Measurements from ENCODE around the gene FER1L5.

The FER1L5 gene

DNA sequence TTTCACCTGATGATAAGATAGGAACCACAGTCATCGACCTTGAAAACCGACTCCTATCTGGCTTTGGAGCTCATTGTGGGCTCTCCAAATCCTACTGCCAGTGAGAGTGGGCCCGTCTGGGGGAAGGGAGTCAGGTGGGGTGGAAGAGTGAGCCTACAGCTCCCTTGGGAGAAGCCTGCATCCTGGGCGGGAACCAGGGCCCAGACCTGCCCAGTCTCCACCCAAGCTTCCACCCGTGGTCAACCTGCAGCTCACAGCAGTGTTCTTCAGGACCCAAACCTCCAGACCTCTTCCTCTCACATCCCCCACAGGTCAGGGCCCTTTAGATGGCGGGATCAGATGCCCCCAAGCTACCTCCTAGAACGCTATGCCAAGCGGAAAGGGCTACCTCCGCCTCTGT, 57.1 kb downstream of the FER1L5 start:
- no peak for DNase-seq

DNA sequence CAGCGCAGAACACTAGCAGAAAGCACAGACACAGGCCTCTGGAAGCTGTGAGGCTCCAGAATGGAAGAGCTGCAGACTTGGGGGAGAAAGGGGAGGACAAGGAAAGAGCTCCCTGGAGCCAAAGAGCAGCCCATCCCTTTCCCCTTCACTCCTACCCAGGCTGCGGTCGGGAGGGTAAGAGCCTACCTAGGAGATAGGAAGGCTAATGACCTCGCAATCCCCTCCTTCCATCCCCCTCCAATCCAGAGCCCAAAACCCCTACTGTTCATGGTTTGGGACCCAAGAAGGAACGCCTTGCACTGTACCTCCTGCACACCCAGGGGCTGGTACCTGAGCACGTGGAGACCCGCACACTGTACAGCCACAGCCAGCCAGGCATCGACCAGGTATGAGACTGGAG, 57.5 kb downstream of the FER1L5 start:
- no peak for DNase-seq

DNA sequence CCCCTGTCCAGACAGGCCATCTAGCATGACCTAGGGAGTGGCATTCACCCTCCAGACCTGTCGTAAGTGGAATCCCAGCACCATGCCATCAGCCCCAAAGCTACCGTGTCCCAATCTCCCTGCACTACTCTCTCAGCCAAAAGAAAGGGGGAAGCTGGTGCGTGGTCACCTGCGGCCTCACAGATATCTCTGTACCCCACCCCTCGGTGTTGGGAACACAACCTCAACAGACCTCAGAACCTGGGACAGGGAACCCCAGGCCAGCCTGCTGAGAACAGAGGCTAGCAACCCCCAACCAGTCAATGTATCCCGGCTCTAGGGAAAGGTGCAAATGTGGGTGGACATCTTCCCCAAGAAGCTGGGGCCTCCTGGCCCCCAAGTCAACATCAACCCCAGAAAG, 59.1 kb downstream of the FER1L5 start:
- DNase-seq: no peak

DNA sequence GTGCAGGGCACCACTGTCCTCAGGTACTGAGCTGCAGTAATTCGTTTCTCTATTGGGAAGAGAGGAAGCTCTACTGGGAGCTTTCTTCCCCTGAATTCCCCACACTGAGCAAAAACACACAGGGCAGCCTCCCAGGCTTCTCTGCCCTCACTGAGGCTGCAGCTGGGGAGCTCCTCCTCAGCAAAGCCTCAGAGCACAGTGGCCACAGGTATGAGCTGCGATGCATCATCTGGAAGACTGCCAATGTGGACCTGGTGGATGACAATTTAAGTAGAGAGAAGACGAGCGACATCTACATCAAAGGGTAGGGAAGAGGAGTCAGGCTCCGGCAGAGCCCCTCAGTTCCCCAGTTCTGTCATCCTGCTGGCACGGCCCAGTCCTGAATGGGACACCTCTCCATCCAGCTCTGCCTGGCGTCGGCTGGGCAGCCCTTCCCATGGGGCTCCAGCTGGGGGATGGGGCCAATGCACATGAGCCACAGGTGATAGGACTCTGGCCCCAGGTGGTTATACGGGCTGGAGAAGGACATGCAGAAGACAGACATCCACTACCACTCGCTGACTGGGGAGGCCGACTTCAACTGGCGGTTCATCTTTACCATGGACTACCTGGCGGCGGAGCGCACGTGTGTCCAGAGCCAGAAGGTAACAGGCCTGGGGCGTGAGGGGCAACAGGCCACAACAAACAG, 59.7 kb downstream of the FER1L5 start:
- DNase-seq: no peak

DNA sequence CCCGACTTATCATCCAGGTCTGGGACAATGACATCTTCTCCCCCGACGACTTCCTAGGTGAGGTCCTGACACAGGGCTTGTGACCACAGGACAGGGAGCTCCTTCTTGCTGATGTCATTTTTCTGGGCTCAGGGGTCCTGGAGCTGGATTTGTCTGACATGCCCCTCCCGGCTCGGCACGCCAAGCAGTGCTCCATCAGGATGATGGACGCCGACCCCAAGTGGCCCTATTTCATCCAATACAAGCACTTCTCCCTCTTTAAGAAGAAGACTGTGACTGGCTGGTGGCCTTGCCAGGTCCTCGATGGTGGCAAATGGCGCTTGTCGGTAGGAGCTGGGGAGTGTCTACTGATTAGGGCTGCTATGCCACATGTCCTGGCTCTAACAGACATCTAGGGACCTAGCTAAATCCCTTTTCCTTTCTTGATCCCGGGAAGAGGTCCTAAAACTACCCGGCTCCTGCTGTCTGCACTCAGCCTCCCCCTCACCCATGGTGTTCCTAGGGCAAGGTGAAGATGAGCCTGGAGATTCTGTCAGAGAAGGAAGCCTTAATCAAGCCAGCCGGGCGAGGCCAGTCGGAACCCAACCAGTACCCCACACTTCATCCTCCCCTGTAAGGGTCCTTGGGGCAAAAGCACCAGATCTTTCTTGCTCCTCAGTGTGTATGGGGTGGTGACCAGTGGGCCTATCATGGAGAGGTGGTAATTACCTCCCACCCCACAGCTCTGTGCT, 60.6 kb downstream of the FER1L5 start:
- no peak for DNase-seq

DNA sequence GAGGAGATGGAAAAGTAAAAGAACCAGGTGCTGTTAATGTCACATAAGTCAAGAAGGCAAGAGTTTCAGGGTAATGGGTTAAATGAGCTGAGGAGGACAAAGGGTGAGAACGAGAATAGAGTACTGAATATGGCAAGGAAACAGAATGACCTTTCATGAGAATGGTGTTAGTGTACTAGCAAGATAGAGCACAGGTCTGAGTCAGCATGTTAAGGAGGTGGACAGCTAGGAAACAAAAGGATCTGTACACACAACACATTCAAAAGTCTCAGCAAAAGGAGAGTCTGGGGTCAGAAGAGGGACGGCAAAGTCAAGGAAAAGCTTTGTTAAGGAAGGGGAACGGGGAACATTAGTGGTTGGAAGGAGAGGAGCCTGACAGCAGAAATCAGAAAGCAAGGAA, 68.4 kb downstream of the FER1L5 start:
- no peak for DNase-seq

DNA sequence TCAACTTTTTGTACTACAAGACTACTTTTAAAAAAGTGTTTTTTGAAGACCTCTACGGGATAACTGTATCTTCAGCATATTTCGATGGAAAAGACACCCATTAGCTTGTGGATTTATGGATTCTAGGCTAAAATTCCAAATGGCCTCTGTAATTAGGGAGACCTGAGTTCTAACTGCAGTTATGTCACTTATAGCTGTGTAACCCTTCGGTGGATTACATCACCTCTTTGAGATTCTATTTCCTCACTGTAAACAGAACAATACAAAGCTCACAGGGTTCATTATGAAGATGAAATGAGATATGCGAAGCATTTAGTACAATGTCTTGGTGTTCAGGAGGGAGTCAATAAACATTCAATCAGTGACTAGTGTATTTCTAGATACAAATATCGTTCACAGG, 73.1 kb downstream of the FER1L5 start:
- DNase-seq: no peak

DNA sequence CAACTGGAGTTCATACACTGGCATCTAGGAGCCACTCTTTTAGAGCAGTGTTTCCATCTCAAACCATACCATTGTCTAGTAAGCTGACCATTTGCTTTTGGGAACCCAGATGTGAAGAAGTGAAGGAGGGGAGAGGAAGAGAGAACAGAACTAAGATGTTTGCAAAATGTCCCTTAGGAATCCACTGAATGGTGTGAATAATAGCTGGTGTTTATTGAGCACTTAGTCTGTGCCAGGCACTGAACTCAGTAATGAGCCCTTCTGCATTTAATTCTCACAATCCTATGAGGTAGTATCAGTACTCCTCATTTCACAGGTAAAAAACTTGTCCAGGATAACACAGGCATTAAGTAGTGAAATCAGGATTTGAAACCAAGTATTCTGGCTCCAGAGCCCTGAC, 73.8 kb downstream of the FER1L5 start:
- no peak for DNase-seq

DNA sequence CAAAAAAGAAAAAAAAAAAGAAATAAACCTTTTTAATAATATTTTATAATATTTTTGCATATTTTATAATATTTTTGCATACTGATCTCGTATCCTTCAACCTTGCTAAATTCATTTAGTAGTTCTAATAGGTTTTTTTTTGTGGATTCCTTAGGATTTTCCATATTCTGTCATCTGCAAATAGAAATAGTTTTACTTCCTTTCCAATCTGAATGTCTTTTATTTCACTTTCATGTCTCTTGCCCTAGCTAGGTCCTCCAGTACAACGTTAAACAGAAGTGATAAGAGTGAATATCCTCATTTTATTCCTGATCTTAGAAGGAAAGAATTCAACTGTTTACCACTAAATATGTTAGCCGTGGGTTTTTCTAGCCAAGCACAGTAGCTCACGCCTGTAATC, 83.6 kb downstream of the FER1L5 start:
- DNase-seq: no peak

DNA sequence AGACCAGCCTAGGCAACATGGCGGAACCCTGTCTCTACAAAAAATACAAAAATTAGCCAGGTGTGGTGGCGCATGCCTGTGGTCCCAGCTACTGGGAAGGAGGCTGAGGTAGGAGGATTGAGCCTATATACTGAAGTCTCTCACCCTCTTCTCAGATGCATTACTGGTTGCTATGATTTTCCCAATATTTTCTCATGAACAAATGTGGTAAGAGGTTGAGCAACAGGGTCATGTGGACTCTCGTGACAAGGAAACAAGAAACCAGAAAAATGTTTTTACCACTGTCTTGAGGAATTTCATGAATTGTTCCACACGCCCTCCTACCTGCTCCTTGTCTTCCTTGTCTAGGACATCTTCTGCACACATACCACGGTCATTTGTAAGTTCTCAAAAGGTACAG, 84.9 kb downstream of the FER1L5 start:
- DNase-seq: no peak

DNA sequence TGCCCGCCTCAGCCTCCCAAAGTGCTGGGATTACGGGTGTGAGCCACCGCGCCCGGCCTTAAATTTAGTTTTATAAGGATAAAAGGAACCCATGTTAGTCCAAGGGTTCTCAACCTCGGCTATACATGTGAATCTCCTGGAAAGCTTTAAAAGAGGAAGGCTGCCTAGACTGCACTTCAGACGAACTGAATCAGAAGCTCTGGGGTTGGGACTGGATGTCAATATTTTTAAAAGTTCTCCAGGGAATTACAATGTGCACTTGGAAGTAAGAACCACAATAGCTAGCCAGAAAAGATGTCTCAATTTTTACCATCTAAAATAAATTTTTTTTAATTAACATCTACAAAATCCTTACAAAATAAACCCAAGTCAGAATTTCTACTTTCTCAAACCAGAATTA, 87.2 kb downstream of the FER1L5 start:
- DNase-seq: no peak

DNA sequence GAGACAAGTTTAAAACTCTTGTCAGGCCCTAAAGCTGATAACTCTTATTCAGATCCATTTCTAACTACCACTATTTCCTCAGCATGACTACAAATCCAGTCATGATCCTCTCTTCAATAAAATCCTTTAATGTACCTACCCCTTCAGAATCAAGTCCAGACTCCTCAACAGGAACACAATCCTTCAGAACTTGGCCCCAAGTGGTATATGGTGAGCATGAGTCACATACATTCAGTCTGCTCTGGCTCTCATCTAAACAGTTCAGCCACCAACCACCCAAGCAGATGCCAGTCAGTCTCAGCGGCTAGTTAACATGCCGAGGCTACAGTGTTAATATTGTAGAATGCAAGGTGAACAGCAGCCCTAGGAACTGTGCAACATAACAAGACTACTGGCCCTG, 87.6 kb downstream of the FER1L5 start:
- DNase-seq: no peak

DNA sequence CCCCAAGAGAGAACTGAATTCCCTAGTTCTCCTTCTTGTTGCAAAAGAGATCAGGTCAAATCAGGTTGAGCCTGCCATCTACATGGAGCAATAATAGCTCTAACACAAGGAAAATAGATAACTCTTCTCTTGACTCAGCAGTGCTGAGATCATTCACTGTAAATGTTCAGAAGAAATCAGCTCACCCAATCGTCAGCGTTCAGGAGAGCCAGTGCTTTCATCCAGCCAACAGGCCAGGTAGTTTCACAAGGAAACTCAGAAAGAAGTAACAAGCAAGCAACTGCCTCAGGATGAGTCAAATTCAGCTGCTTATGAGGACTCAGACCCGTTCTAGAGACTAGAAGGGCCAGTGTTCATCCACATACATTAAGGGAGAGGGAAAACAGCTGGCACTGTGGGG, 91.4 kb downstream of the FER1L5 start:
- no peak for DNase-seq

DNA sequence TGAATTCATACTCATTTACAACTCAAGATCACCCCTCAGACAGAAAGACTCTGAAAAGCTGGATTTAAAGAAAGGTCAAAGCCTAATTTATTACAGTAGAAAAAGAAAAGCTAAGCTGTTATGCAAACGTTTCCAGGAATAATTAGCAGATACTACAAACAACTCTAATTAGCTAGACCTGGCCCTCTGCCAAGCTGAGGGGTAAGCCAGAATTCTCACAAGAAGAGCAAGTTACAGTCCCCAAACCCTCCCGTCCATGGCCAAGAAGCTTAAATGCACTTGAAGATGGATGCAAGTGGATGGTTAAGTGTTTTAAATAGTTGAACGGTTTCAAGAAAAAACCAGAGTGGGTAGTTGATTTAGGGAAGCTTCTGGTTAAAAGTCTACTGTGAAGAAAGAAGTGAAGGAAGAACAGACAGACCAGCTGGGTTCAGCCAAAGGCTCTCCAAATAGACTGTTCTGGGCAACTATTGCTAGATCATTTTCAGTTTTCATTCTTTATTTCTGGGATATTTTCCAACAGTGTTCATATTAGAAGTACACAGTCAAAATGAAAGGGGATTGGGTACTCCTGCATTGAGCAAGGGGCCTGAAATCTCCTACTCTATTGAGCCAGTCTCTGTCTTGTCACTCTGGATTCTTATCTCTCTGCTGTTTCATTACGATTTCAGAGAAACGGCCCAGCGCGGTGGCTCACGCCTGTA, 92.5 kb downstream of the FER1L5 start:
- DNase-seq: no peak

DNA sequence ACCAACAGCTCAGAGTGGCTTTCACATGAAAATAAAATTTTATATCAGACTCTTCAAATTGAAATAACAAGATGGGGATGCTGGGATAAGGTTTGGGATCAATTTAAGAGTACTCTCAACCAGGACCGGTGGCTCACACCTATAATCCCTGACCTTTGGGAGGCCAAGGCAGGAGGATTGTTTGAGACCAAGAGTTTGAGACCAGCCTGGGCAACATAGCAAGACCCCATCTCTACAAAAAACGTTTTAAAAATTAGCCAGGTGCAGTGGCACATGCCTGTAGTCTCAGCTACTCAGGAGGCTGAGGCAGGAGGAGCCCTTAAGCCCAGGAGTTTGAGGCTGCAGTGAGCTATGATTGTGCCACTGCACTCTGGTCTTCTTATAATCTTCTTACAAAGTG, 94.7 kb downstream of the FER1L5 start:
- DNase-seq: no peak

DNA sequence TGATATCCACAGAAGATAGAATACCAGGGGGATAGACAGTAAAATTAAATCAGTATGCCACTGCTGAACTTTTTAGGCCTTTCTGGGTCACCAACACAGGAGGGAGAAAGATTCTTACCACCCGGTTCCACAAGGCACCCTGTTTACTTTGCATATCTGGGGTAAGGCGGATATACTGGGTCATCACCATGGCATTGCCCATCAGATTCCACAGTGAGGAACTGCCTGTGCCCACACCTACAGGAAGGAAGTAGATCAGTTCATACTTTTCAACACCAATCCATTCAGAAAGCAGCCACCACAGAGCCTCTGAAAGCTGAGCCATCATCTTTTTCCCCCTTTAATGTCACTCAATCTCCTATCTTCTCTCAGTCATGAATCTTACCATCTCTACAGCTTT, 95.3 kb downstream of the FER1L5 start:
- no peak for DNase-seq

DNA sequence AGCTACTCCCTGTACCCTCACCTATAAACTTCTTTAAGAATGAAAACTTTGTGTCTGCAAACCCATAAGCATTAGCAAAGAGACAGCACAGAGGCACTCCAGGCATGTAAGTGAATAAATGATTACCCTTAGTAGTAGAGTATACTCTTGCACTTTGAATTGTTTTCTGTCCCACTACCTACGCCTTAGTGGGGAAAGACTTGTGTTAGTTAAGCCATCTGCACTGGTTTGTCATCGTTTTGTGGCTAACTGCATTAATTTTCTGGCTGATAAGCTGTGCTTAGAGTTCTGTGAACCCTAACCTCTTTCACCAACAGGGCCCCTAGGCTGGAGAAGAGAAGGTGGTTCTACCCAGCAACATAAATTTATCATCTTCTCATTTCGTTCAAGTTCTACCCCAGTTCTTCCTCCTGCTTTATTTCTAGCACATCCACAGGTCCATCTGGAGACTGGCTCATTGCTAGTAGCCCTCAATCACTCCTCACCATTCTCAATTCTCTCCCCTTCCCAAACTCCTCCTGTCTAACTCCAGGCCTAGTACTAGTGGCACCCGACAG, 96.6 kb downstream of the FER1L5 start:
- no peak for DNase-seq

DNA sequence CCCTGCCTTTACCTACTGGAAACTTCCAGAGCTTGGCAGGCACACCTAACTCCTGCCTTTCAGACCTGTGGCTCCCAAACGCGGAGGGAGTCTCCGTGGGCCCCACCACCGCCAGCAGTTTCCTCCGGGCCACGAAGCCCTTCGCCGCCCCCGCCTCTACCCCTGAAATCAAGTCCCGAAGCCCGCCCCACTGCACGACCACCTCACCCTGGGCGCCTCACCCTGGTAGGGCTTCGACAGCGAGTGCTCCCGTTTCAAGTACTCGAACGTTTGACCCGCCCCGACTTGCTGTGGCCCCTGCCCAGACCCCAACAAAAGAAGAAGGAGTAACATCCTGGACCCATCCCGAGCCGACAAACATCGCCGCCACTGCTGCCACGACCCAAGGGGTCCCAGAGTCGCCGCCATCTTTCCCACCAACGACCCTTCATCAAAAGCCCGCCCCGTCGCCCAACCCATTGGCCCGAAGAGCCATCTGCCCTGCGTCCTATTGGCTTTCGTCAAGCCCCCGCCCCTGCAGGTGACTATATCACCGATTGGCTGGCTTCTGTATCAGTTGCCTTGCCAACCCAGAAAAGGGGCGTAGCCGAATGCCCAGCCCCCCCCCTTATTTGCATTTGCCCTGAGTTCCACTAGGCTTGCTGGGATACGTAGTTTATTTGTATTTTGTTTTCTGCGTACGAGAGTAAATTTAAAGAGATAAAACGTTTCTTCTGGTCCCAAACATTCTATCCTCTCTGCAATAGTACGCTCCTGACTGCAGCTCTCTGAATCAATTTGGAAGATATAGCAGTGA, 97.3 kb downstream of the FER1L5 start, which contains the start of gene LMAN2L:
TSS of gene LMAN2L (minus strand) at position 432 of the 796 bp plus-strand sequence. CDS start at position 408, 24 bp downstream.
- DNase-seq: peak; percentile 93

DNA sequence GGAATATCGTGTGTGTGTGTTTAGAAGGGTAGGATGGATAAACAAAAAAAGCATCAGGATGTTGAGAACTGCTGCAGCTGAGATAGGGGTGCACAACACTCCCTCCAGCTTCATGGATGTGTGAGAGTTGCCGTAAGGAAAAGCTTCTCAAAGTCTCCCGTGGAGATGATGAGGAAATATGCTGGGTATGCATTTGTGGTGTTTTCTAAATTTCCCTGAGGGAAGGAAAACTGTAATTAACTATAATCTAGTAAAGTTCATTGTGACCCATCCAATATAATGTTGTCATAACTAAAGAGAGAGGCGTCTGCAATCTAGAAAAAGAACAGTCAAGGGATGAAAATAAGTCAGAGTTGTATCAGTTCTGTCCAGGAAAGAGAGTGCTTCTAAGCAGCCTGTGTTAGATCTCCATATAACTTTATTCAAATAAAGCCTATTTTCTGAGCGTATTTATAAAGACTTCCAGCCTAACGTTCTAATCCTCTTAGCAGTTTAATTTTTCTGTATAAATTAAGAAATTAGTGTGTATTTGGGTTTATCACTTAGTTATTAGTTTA, 104.6 kb downstream of the FER1L5 start:
- no peak for DNase-seq

DNA sequence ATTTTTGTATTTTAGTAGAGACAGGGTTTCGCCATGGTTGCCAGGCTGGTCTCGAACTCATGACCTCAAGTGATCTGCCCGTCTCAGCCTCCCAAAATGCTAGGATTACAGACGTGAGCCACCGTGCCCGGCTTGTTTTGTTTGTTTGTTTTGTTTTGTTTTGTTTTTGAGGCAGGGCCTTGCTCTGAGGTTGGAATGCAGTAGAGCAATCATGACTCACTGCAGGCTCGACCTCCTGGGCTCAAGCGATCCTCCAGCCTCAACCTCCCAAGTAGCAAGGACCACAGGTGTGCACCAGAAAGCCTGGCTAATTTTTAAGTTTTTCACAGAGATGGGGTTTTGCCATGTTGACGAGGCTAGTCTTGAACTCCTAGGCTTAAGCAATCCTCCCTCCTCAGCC, 109.2 kb downstream of the FER1L5 start:
- DNase-seq: no peak

DNA sequence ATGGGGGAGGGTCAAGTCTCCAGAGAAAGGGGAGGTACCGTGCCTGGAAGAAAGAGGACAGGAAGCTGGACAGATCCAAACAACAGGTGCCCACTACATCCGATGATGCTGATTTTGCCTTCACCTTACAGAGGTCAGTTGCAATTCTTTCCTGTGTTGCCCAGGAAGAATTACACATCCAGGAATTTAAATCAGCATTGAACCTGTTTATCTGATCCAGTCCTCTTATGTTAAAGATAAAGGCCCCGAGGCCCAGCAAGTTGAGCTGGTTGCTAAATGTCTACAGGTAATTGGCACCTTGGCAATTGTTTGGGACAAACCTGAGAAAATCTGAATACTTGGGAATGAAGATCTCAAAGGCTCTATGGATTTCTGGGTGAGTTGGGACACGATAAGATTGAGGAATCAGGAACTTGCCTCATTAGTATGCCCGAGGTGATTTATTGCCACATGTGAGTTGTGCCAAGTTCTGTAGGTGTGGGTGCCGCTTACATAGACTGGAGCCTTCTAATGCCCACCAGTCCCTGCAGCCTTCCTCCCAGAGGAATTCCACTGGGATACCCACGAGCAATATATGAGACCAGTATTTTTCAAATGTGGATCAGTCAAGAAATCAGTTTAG, 111.2 kb downstream of the FER1L5 start:
- DNase-seq: no peak

DNA sequence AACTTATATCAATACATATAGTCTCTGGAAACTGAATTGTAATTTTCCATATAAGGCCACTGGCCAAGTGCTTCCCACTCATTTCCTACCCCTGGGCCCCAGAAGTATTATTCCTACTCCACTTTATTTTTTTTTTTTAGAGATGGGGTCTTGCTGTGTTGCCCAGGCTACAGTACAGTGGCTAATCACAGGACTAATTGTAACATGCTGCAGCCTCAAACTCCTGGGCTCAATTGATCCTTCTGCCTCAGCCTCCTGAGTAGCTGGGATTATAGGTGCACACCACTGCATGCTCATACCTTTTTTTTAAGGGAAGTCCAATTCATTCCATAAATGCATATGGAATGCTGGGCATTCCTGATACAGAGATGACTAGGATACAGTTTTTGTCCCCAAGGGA, 111.8 kb downstream of the FER1L5 start:
- no peak for DNase-seq
